GM19239 (cell line): ENCODE measurements around the gene CNTLN.
"Not testable (repeated sequence)": the region's sequence is repeated elsewhere in the genome, so short reads cannot be mapped to it uniquely, and the experiment has no call there.

Experiments
- DNase-seq: peaks from one replicate; pipeline ENCODE4 v3.0.0; 2011; ENCODE audit warnings: low spot score; ENCODE audit not compliant: insufficient read length
- FAIRE-seq: peaks from 2 replicates; lab custom pipeline; 2011; peaks lifted over from hg19 to GRCh38; lab: Jason Lieb, UNC

Gene CNTLN

GRCh38 chr9:17166346-17166745 lies 31.5 kb downstream of the CNTLN start:
- no peak for DNase-seq
- FAIRE-seq = no peak

GRCh38 chr9:17171309-17172094 lies 36.7 kb downstream of the CNTLN start:
- no peak for DNase-seq

GRCh38 chr9:17177496-17177895 lies 42.7 kb downstream of the CNTLN start:
- not testable (repeated sequence) for FAIRE-seq, DNase-seq

More at GRCh38 chr9:17171309-17172094, 36.7 kb downstream of the CNTLN start:
- no peak for FAIRE-seq

GRCh38 chr9:17185481-17186029 lies 50.7 kb downstream of the CNTLN start:
- DNase-seq = no peak
- no peak for FAIRE-seq

- FAIRE-seq = no peak
- no peak for DNase-seq
Observed at GRCh38 chr9:17191082-17191481, 56.2 kb downstream of the CNTLN start.

- no peak for DNase-seq
- FAIRE-seq = no peak
Observed at GRCh38 chr9:17204611-17205152, 69.8 kb downstream of the CNTLN start.

- no peak for FAIRE-seq
- DNase-seq = no peak
Observed at GRCh38 chr9:17216011-17216410, 81.2 kb downstream of the CNTLN start.

GRCh38 chr9:17216646-17217045 lies 81.8 kb downstream of the CNTLN start:
- FAIRE-seq (no peak), DNase-seq (no peak)

- FAIRE-seq (no peak), DNase-seq (no peak)
Observed at GRCh38 chr9:17217272-17217671, 82.4 kb downstream of the CNTLN start.

GRCh38 chr9:17219261-17219660 lies 84.4 kb downstream of the CNTLN start:
- FAIRE-seq (no peak), DNase-seq (no peak)

GRCh38 chr9:17222932-17223331 lies 88.1 kb downstream of the CNTLN start:
- DNase-seq (no peak), FAIRE-seq (no peak)

- FAIRE-seq (no peak), DNase-seq (no peak)
Observed at GRCh38 chr9:17225407-17225806, 90.6 kb downstream of the CNTLN start.

- DNase-seq (no peak), FAIRE-seq (no peak)
Observed at GRCh38 chr9:17229945-17230560, 95.2 kb downstream of the CNTLN start.

- FAIRE-seq (no peak), DNase-seq (no peak)
Observed at GRCh38 chr9:17230646-17231045, 95.8 kb downstream of the CNTLN start.

- no peak for DNase-seq
- no peak for FAIRE-seq
Observed at GRCh38 chr9:17236147-17236546, 101.3 kb downstream of the CNTLN start.

- no peak for DNase-seq
- no peak for FAIRE-seq
Observed at GRCh38 chr9:17246770-17247169, 111.9 kb downstream of the CNTLN start.

- DNase-seq = no peak
- FAIRE-seq = no peak
Observed at GRCh38 chr9:17251100-17251499, 116.3 kb downstream of the CNTLN start.

GRCh38 chr9:17268531-17269188 lies 133.8 kb downstream of the CNTLN start:
- not testable (repeated sequence) for DNase-seq, FAIRE-seq

- DNase-seq = no peak
- no peak for FAIRE-seq
Observed at GRCh38 chr9:17269799-17270198, 135.0 kb downstream of the CNTLN start.

- peak; percentile 42 for FAIRE-seq
- DNase-seq = no peak
Observed at GRCh38 chr9:17272536-17272935, 137.7 kb downstream of the CNTLN start.
